PC-3 (cell line): Measurements from ENCODE around the gene AGAP3. TPM values are rescaled to one million over a fixed set of nuclear protein-coding genes. Genes with fewer than 3 reads are reported as not detected.

Experiments used
- ATAC-seq: fragments of 200-7000 bp; cut with Tn5 transposase; 2 replicates; pipeline ENCODE4 v1.9.1; 2020; ENCODE audit warnings: mild to moderate bottlenecking, moderate library complexity
- BruUV-seq: library from RNA; stranded (reverse); fragments of 400-500 nt; replicated peaks from 2 replicates; lab custom pipeline; 2021; lab: Mats Ljungman, UMichigan
- CTCF ChIA-PET: fragments of 300-600 bp; sonication (Branson Sonifier 250); formaldehyde crosslinking; loops from one replicate; lab custom pipeline; 2022; ENCODE audit warnings: antibody characterized with exemption; lab: Charles Lee
- POLR2A ChIA-PET: fragments of 300-600 bp; sonication (Branson Sonifier 250); formaldehyde crosslinking; loops from one replicate; lab custom pipeline; 2022; ENCODE audit warnings: antibody characterized with exemption; ENCODE audit not compliant: unreplicated experiment; lab: Charles Lee
- DNase-seq: peaks from one replicate; pipeline ENCODE4 v3.0.0-alpha.2; 2015
- H2AFZ ChIP-seq: fragments of 300-600 bp; sonication (generic); 2 replicates; pipeline ENCODE4 v1.6.0; 2016; ENCODE audit warnings: antibody characterized with exemption, low read length
- H3F3A ChIP-seq: fragments of 300-600 bp; sonication (generic); one replicate; pipeline ENCODE4 v1.6.0; 2017; ENCODE audit warnings: antibody characterized with exemption, low read length, control low read depth, mild to moderate bottlenecking; ENCODE audit not compliant: unreplicated experiment
- H3K27ac ChIP-seq: fragments of 300-600 bp; sonication (generic); 2 replicates; pipeline ENCODE4 v1.5.1; 2016; ENCODE audit warnings: mild to moderate bottlenecking, low read length
- H3K27me3 ChIP-seq: fragments of 300-600 bp; sonication (generic); 2 replicates; pipeline ENCODE4 v1.6.1; 2016; ENCODE audit warnings: low read length, mixed read lengths
- H3K36me3 ChIP-seq: fragments of 300-600 bp; sonication (generic); 2 replicates; pipeline ENCODE4 v1.6.1; 2016; ENCODE audit warnings: low read depth, mixed run types, low read length, mixed read lengths
- H3K4me1 ChIP-seq: fragments of 300-600 bp; sonication (generic); 2 replicates; pipeline ENCODE4 v1.5.1; 2016; ENCODE audit warnings: low read length; ENCODE audit not compliant: insufficient read depth
- H3K4me2 ChIP-seq: fragments of 300-600 bp; sonication (generic); 2 replicates; pipeline ENCODE4 v1.6.0; 2016; ENCODE audit warnings: low read length
- H3K4me3 ChIP-seq: fragments of 300-600 bp; sonication (generic); 2 replicates; pipeline ENCODE4 v1.5.1; 2016; ENCODE audit warnings: mild to moderate bottlenecking, low read length, mixed read lengths
- H3K79me2 ChIP-seq: fragments of 300-600 bp; sonication (generic); 2 replicates; pipeline ENCODE4 v1.6.1; 2017; ENCODE audit warnings: low read length, mixed read lengths
- H3K9ac ChIP-seq: fragments of 300-600 bp; sonication (generic); 2 replicates; pipeline ENCODE4 v1.6.0; 2016; ENCODE audit warnings: mild to moderate bottlenecking, low read length
- H3K9me2 ChIP-seq: fragments of 300-600 bp; sonication (generic); replicated peaks from 2 replicates; pipeline ENCODE4 v1.6.1; 2016; ENCODE audit warnings: mixed run types, low read length, mixed read lengths
- H3K9me3 ChIP-seq: fragments of 300-600 bp; sonication (generic); 2 replicates; pipeline ENCODE4 v1.6.1; 2016; ENCODE audit warnings: low read length, mixed read lengths
- H4K20me1 ChIP-seq: fragments of 300-600 bp; sonication (generic); 2 replicates; pipeline ENCODE4 v1.6.1; 2016; ENCODE audit warnings: low read length, mixed read lengths
- EZH2 ChIP-seq: fragments of 300-600 bp; sonication (generic); IDR thresholded peaks from one replicate; pipeline ENCODE4 v1.6.1; 2017; ENCODE audit warnings: antibody characterized with exemption, mild to moderate bottlenecking, low read length; ENCODE audit not compliant: unreplicated experiment
- EZH2phosphoT487 ChIP-seq: fragments of 300-600 bp; sonication (generic); IDR thresholded peaks from 2 replicates; pipeline ENCODE4 v1.6.1; 2018; ENCODE audit warnings: mild to moderate bottlenecking, antibody characterized with exemption, low read length, borderline replicate concordance
- intact Hi-C: fragments of 100-400 bp; cut with micrococcal nuclease; formaldehyde crosslinking; loops from 2 replicates; pipeline ENCODE4 v1.9.0; 2023
- total RNA-seq: library from RNA; depleted of rRNA; stranded (reverse); fragments of >200 nt; gene quantifications from 2 replicates; pipeline ENCODE4 v1.2.3, GENCODE V29; 2014
- TF ChIP-seq, protein P1 (sequence below): fragments of 300-600 bp; sonication (generic); conservative IDR thresholded peaks from 2 replicates; pipeline ENCODE4 v1.5.1; 2017; ENCODE audit warnings: antibody characterized with exemption, low read depth, mild to moderate bottlenecking, low read length

Gene AGAP3
- total RNA-seq, 1 experiment from 2014 or later = 53.5 TPM

DNA sequence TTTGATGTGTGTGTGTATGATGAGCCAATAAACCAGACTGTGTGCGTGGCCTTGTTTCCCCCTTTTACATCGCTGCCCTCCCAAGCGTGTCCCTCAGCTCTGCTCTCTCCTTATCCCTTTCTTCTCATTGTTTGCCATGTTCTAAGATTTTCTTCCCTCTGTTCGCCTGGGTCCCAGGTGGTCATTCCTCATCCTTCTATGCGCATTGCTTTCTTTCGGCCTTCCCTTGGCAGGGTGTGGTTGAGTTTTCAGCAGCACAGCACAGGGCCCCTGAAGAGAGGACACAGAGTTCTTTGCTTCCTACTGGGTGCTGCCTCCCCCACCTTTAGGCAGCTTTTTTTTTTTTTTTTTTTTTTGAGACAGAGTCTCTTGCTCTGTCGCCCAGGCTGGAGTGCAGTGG lies 58.1 kb downstream of the AGAP3 start:
- H3K9me2 ChIP-seq = no peaks in the 10 kb centered on the region
- no peaks in the 10 kb centered on the region for H3K79me2 ChIP-seq
- CTCF ChIA-PET = no interaction called here
- POLR2A ChIA-PET = no interaction called here
- H3F3A ChIP-seq = no peaks in the 10 kb centered on the region
- no peak overlapping the region for H2AFZ ChIP-seq
- no peaks in the 10 kb centered on the region for H4K20me1 ChIP-seq
- H3K36me3 ChIP-seq = no peaks in the 10 kb centered on the region; the same call in 1 of the 2 replicates
- H3K4me2 ChIP-seq = no peak overlapping the region
- intact Hi-C loops = no loop called here
- no TSS peak for BruUV-seq
- H3K4me3 ChIP-seq = no peak overlapping the region
- DNase-seq (no peak), ATAC-seq (no peak)
- TF ChIP-seq EZH2phosphoT487 = no peak
- TF ChIP-seq, protein P1, sequence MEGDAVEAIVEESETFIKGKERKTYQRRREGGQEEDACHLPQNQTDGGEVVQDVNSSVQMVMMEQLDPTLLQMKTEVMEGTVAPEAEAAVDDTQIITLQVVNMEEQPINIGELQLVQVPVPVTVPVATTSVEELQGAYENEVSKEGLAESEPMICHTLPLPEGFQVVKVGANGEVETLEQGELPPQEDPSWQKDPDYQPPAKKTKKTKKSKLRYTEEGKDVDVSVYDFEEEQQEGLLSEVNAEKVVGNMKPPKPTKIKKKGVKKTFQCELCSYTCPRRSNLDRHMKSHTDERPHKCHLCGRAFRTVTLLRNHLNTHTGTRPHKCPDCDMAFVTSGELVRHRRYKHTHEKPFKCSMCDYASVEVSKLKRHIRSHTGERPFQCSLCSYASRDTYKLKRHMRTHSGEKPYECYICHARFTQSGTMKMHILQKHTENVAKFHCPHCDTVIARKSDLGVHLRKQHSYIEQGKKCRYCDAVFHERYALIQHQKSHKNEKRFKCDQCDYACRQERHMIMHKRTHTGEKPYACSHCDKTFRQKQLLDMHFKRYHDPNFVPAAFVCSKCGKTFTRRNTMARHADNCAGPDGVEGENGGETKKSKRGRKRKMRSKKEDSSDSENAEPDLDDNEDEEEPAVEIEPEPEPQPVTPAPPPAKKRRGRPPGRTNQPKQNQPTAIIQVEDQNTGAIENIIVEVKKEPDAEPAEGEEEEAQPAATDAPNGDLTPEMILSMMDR = no peak
- no peak for TF ChIP-seq EZH2
- H3K27ac ChIP-seq = no peak overlapping the region
- no peak overlapping the region for H3K9ac ChIP-seq
- H3K27me3 ChIP-seq = no peaks in the 10 kb centered on the region
- H3K4me1 ChIP-seq = no peaks in the 10 kb centered on the region
- no peaks in the 10 kb centered on the region for H3K9me3 ChIP-seq

DNA sequence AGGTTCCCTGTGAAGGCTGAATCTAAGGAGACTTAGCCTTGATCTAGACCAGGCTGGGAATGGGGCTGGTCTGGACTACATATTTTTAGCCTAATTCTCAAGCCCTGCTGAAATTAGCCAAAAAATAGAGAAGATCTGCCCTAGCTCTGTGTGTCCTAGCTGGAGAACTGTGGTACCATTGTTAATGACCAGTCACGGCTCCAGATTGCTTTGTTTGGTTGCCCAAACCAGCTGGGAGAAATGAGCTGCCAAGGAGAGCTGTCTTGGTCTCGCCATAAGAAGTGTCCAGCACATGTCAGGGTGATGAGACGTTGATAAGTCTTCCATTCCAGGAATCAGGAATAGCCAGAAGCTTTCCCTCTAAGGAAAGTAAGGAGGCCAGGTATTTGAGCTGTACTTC lies 60.5 kb downstream of the AGAP3 start:
- no peaks in the 10 kb centered on the region for H3K9me3 ChIP-seq
- BruUV-seq = no TSS peak
- POLR2A ChIA-PET = no interaction called here

More for the DNA sequence above, 60.5 kb downstream of the AGAP3 start:
- H3K79me2 ChIP-seq = no peaks in the 10 kb centered on the region
- H3K4me2 ChIP-seq = no peak overlapping the region
- H3K27me3 ChIP-seq = peaks cover 4% of the 10 kb centered on the region
- no peak overlapping the region for H3K27ac ChIP-seq
- no peak overlapping the region for H3K4me3 ChIP-seq
- no peaks in the 10 kb centered on the region for H3K36me3 ChIP-seq
- ATAC-seq (no peak), DNase-seq (no peak)
- no peak for TF ChIP-seq EZH2
- TF ChIP-seq, protein P1 = no peak
- TF ChIP-seq EZH2phosphoT487 = no peak
- H4K20me1 ChIP-seq = no peaks in the 10 kb centered on the region
- no peaks in the 10 kb centered on the region for H3K4me1 ChIP-seq
- no peak overlapping the region for H3K9ac ChIP-seq
- no peak overlapping the region for H2AFZ ChIP-seq
- CTCF ChIA-PET = no interaction called here
- intact Hi-C loops = no loop called here
- H3F3A ChIP-seq = no peaks in the 10 kb centered on the region
- no peaks in the 10 kb centered on the region for H3K9me2 ChIP-seq
